Left ventricle myocardium superior (tissue), 1 donor: Measurements from ENCODE around the gene LIFR. TPM values are rescaled to one million over a fixed set of nuclear protein-coding genes. Genes with fewer than 3 reads are reported as not detected.
A peak's percentile ranks its signal among the peaks of the same experiment; 100 is the strongest.

Source experiments
- ATAC-seq: fragments of 200-7000 bp; cut with Tn5 transposase; one replicate; pipeline ENCODE4 v1.9.1; 2020; ENCODE audit warnings: mild to moderate bottlenecking, moderate library complexity
- DNase-seq: peaks from one replicate; pipeline ENCODE4 v3.0.0-alpha.2; 2020
- intact Hi-C: fragments of 100-400 bp; cut with micrococcal nuclease; formaldehyde crosslinking; loops from one replicate; pipeline ENCODE4 v1.11.0; 2022
- total RNA-seq: library from RNA; stranded (reverse); fragmentation: NEBNext Ultra II Directional; extraction: Animal tissue kit (Norgen Biotek cat#: 25700); gene quantifications from one replicate; pipeline ENCODE4 v1.2.1, GENCODE V29; 2021
- donor health status: DM: no; HTN: yes; CAD: no; lungs with severe emphysema.

The LIFR gene
- total RNA-seq, 1 donor from 2014 or later: 61.1 TPM

DNA sequence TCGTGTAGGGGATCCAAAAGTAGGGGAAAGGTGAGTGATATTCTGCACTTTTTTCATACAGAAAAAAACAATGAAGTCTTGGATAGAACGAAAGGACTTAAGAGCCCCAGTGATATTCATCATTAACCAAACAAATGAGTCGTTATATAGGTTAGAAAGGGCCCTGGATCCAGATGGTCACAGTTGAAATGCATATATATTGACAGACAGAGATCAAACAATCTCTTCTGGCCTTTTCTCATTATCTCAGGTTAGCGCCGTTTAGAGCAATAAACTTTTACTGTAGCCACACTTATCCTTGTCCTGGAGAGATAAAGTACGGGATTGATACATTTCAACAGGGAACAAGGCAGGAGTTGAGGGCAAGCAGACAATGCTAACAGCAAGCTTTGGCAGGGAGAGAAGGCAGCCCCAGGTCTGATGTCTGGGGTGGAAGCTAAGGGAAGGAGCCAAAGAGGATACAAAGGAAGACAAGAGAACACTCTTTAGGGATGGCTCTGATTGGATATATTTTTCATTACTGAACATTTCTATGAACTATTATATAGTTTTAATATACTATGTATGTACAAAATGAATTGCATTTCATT, 77.0 kb downstream of the LIFR start:
- DNase-seq (no peak), ATAC-seq (peak; percentile 48)
- intact Hi-C loops: no loop called here

DNA sequence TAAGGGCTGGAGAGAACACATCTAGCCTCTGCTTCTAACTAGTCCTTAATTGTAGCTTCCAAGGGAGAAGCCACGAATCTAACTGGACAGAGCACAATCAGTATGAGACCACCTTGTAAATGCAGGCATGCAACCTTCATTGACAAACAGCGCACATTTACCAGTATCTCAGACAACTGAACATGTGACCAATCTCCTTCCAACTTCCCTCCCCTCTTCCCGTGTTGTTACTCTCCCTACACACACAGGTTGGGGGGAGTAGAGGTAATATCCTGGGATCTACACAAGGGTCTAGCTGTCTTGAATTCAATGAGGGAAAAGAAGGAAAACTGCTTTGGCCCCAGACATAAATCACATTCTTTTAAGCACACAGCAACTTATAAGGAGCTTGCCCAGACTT, 77.6 kb downstream of the LIFR start:
- DNase-seq (no peak), ATAC-seq (no peak)
- intact Hi-C loops: no loop called here

DNA sequence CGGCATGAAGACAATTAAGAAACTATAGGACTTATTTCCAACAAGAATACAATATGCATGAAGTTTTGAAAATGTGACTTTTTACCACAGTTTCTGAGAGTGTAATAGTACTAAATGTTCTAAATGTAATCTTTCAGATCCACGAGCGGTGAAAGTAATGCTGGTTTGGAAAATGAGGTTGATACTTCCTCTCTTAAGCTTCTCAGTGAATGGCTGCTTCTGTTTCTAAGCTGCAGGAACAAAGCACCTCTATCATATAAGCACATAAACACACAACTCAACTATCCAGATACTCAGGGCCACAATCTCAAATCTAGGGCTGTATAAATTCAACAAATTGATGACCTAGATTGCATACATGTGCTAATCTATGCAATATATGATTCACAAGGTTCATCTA, 78.3 kb downstream of the LIFR start:
- intact Hi-C loops: no loop called here
- DNase-seq (no peak), ATAC-seq (no peak)

DNA sequence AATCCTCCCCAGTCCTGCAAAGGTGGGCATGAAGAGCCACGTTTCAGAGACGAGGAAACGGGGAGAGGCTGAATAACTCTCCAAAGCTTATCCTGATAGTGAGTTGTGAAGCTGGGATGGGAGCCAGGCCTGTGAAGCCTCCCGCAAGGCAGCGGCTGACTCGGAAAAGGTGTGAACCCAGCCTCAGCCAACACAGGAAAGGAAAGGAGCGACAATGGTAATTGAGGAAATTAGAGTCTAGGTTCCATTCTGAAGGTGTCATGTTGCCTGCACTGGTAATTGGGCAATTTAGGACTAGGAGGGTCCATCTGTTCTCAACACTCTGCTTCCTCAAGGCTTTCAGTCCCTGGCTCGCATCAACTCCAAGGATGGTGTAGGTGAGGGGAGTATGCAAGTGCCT, 83.4 kb downstream of the LIFR start:
- peak; percentile 59 for DNase-seq
- intact Hi-C loops: no loop called here
- ATAC-seq: peak; percentile 28

DNA sequence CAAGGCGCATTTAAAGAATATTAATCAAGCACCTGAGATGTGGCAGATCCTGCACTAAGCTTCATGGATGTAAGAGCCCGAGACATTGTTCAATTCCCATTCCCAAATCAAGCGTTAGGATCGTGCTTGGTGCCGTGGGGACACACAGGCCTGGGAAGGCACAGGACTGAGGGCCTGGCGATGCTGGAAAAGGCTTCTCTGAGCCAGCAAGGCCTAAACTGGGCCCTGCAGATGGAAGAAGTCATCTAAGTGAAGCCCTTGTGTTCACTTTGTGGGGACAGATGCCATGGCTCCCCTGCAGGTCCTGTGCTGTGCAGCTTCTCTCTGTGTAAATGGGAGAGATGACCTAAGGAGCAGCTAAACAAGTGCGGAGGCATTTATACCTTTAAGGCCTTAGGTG, 83.9 kb downstream of the LIFR start:
- intact Hi-C loops: no loop called here
- no peak for DNase-seq
- ATAC-seq: no peak

DNA sequence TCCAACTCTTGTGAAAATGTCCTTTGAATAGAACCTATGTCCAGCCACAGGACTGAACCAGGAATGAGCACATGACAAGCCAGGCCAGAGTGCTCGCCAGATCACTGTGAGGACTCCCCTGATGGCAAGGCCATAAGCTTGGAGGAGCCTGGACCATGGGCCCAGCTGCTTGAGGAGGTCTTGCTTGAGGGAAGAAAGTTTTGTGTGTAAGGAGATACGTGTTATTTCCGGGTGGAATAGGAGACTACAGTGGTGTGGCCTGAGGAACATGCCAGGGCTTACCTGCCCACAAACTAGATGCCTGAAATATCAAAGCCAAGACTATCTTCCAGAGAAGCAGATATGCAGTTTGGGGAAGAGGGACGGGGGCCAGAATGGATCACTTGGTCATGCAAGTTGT, 84.7 kb downstream of the LIFR start:
- intact Hi-C loops: no loop called here
- DNase-seq (no peak), ATAC-seq (no peak)

DNA sequence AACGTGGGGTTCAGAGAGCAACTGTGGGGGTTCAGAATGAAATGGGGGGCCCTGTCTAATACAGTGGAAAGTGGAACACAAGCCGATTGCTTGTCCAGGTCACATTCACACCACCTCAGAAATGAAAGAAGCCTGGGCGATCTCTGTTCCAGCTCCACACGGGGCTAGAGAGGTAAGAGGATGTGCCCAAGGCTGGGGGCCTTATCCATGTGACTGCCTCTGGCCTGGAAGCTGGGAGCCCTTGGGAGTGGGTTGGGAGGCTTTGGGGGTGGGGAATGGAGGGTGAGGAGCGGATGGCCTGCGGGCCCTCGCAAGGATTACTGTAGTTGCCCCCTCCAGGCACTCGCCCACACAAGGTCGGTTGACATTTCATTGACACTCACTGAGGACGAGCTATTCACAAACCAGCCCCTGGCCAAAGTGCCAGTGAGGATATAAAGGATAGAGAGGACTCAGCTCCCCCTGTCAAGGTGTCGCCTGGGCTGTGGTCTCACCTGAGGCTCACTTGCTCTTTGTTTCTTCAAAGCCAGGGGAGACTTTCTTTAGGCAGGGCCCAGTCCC, 86.7 kb downstream of the LIFR start:
- ATAC-seq (no peak), DNase-seq (no peak)
- intact Hi-C loops: no loop called here

DNA sequence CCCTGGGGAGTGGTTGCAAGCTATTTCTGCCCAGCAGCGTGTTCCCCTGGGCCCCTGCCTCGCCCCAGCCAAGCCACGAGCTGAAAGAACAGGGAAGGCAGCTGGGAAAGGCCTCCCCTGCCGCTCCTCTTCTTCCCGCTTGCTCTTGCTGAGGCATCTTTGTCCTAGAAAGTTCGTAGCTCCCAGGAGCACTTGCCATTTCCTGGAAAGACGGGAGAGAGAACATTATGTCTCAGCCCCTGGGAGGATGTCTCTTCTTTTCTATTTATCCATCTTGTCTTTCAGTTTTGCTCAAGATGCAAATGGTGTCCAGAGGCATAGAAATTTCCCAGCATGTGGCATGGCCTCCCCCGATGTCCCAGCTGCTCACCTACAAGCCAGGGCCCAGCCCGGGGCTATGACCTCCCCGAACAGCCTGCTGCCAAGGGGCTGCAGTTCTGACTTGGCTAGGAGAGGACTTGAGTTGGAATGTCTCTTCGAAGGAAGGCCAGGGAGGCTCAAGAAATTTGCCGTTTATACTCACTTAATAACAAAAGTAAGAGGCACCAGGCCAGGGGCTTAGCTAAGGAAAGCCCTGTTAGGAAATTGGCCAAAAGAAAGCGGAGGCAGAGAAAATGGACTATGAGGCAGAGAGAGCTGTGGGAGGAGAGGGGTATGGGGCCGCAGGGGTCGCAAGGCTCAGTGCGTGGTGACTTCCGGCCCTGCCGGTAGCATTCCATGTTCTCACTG, 87.3 kb downstream of the LIFR start:
- ATAC-seq (peak; percentile 62), DNase-seq (peak; percentile 85)
- intact Hi-C loops: no loop called here

DNA sequence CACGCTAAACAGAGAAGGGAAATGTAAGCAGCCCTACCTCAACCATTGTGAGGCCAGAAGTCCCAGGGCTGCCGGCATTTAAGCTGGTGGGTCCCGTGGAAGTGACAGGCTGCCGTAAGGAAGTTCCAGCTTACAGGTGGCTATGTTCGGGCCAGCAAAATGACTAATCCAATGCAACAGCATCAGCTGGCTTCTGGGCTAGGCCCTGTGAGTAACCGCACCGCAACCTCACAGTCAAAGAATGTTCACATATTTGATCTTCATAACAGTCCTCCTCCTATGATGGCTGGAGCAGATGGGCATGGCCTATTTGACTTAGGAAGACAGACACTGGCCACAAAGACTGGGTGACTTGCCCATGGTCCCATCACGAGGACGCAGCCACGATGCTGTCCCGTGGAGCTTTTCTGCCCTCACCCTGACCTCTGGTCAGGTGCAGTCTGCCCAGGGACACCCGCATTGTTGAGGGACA, 88.2 kb downstream of the LIFR start:
- ATAC-seq (no peak), DNase-seq (no peak)
- intact Hi-C loops: no loop called here

DNA sequence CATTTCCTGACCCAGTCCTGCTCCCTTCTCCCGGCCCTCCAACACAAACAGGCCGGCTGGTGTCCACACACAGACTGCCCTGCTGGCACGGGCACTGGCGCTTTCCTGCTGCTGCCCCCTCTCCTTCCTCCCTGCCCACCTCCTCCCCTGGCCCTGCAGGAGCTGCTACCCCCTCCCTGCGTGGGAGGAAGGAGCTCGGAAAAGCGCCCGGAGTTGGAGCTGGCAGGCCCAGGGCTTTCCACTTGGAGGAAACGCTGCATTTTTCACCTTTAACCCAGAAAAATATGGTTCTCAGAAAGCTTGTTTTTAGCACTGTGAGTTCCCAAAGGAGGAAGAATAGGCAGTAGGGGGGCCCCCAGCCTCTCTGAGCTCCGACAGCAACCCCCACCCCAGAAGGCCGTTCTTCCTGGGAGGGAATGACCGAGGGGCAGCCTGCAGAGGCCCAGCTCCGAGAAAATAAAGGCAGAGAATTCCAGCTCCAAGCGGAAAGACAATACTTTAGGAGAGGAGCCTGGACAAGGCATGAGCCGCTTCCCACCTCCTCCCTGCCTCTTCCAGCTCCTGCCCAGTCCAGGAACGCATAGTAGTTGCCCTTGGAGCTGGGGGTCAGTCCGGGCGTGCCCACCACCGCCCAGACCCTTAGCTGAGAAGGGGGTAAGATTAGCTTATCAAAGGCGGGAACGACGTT, 88.9 kb downstream of the LIFR start:
- intact Hi-C loops: no loop called here
- ATAC-seq (peak; percentile 40), DNase-seq (peak; percentile 63)

DNA sequence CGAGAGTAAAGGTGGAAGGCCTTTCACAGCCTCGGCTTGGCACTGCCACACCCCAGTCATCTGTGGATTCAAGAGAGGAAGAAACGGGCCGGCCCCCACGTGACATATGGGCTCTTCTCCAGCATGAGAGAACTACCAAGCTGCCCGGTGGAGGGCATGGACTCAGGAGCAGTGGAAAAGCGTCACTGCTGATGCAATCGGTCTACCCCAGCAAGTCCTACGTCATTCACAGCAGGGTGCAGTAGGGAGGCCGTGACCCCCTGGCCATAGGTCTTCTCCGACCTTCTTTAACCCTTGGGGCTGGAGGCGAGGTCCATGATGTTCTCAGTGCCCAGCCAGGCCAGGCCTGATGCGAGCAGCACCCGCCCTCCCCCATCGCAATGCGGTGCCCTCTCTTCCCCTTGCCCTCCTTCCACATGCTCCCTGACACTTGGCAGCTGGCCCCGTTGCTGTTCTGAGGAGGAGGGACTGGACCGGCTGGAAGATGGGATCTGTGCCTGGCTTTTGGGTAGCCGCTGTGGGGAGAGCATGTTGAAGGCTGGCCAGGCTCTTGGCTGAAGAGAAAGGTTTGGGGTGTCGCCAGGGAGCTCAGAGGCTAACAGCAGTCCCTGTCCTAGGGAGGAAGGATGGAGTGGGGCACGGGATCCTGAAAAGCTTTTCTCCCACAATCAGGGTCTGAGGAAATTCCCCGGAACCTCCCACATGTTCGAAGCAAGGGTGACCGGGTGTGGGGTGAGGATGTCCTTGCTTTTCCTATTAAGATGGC, 89.8 kb downstream of the LIFR start:
- intact Hi-C loops: no loop called here
- ATAC-seq: peak; percentile 70
- DNase-seq: peak; percentile 88

DNA sequence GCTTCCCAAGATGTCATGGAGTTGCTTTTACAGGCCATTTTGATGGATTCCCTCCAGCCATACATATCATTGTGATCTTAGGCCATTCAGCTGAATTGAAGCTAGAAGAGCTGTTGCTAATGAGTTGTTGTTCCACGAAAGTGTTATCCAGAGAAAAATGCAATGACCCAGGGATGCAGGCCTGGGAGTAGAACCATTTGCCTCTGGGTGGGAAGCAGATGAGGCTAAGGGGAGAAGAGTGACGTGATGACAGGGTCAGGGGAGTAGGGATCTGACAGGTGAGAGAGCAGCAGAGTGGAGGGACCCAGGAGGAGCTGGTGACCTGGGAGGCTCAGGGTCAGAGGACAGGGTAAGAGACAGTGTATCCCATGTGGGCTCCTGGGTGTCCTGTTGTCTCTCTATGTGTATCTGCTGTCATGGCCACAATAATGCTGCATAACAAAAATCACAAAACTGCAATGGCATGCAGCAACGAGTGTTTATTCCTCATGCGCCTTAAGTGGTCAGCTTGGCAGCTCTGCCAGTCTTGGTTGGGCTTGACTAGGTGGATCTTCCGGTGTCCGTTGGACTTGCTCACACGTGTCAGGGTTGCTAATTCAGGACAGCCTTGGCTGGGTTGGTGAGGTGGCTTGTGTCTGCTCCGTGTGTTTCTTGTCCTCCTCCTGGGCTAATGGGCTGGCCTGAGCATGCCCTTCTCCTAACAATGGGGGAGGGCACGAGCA, 90.6 kb downstream of the LIFR start:
- no peak for ATAC-seq
- DNase-seq: no peak
- intact Hi-C loops: no loop called here

DNA sequence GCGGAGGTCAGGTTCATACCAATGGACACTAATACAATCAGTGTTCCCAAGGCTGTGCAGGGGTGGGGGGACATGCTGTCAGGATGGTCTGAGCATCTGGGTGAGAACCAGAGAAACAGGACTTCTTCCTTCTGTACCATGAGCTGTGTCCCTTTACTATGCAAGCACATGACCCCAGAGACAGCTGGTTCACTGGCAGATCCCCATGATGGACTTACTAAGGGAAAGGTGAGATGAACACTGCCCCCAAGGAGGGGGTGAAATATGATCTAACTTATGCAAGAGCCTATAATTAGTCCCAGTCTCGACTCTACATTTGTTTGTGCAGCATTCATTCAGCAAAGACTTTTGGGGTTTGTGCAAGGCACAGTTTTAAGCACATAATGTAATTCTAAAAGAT, 91.4 kb downstream of the LIFR start:
- intact Hi-C loops: no loop called here
- ATAC-seq: no peak

DNA sequence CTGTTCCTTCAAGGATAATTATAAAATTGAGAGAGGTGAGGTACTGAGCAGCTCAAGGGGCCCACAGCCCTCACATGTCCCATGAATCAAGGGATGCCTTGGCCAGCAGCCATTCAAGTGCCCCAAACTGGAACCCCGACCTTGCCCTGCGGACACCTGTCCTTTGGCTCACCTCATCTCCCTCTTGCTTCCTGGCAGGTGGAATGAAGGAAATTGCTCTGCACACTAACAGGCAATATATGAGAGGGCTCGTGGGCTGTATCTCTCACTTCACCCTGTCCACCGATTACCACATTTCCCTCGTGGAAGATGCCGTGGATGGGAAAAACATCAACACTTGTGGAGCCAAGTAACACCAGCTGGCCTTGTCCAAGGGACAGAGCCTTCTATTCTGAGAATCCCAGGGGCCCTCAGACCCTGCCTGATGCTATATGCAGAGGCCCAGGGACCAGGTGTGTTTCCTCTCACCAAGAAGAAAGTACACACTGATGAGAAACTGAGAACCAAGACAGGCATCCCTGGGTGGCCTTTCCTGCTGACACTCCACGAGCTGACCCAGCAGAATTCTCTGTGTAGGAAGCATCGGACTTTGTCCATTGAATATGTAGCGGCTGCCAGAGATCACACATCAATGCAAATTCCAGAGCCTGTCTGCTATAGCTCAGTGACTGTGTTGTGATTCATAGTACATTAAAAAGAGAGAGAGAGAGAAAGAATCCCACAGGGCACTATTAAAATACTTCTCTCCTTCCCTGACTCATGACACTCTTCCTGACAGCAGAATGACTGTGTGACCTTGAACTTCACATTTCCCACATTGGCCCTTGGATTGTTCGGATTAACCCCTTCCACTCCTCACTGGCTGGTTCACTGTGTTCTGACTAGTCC, 92.6 kb downstream of the LIFR start:
- peak; percentile 10 for ATAC-seq
- intact Hi-C loops: no loop called here
- DNase-seq: no peak

More for the DNA sequence above, 91.4 kb downstream of the LIFR start:
- DNase-seq: no peak

DNA sequence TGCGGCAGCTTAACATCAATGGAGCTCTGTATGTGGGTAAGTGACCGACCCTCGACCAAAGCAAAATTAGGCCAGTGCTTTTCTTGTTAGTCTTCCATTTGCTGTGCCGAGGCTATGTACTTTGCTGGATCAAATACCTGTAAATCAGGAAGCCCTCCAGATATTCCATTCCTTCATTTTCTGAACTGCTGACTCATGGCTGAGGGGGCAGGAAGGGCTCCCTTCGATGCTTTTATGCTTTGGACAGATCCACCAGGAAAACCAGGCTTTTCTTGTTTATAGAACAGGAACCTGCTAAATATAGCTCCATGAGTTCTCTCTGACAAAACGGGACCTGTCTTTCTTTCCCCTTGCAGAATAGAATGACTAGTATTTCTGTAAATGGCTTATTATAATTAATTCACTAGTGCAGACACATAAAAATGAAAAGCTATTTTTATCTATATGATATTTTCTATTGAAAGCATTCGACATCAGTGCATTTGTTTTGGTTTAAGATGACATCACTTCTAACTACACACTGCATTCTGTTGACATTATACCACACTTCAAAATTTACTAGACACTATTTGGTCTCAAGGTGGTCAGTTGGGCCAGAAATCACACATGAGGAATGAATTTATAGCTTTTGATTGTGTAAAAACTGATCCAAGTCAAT, 93.3 kb downstream of the LIFR start:
- ATAC-seq: no peak
- no peak for DNase-seq
- intact Hi-C loops: no loop called here

DNA sequence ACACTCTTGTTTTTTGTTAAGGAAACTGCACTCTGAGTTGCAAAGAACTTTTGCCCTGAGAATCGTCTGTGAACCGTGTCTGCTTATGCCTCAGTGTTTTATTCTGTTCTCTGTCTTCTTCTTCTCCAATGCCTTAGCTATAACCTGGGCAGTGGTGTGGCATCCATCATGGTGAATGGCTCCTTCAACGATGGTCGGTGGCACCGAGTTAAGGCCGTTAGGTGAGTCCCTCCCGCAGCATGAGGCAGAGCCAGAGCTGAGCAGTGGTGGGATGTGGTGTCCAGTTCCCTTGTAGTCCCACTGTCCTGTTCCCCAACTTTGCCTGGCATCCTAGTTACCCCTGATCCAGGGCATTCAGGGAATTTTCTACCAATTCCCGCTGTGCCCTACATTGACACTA, 98.3 kb downstream of the LIFR start:
- DNase-seq (no peak), ATAC-seq (no peak)
- intact Hi-C loops: no loop called here

DNA sequence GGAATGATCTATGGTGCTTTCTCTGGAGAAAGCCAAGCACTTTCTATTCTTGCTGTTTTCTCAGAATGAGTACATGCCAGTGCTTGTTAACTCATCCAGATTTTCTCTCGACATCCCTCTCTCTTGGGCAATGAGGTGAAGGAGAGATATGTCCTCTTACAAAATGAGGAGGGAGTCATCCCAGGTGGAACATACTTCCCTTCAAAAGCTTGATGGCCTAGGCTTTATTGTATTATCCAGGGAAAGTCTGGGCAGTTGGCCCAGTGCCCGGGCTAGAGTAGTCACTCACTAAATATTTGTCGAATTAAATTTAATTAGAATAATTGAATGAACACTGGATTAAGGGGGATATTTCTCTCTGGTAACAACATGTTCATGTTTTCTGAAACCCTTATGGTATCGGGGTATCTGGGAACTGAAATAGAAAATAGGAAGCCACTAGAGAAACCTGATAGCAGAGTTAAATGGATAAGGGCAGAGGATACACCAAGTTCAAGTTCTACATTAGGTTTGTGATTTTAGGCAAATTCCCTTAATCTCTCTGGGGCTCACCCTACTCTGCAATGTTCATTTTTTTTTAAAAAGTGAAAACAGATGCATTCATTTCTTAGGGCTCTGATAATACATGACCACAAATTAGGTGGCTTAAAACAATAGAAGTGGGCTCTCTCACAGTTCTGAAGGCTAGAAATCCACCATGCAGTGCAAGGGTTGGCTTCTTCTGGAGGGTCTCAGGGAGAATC, 99.6 kb downstream of the LIFR start:
- no peak for ATAC-seq
- intact Hi-C loops: no loop called here
- DNase-seq: no peak
